IMR-90 (cell line): ENCODE measurements around the gene EMD. TPM values are rescaled to one million over a fixed set of nuclear protein-coding genes. Genes with fewer than 3 reads are reported as not detected.

Source experiments
- ATAC-seq: fragments of 200-7000 bp; cut with Tn5 transposase; 2 replicates; pipeline ENCODE4 v1.9.1; 2020; ENCODE audit warnings: low read depth, mild to moderate bottlenecking, moderate library complexity
- BruUV-seq: library from RNA; stranded (reverse); fragments of 400-500 nt; replicated peaks from 2 replicates; lab custom pipeline; 2021; lab: Mats Ljungman, UMichigan
- CTCF ChIA-PET: fragments of 300-600 bp; formaldehyde crosslinking; extraction: SDS; loops from one replicate; lab custom pipeline; 2021; ENCODE audit warnings: antibody characterized with exemption; lab: Yijun Ruan, JAX
- POLR2A ChIA-PET: fragments of 300-600 bp; sonication (Branson Sonifier 250); formaldehyde crosslinking; loops from one replicate; lab custom pipeline; 2022; ENCODE audit warnings: antibody characterized with exemption; ENCODE audit not compliant: unreplicated experiment; lab: Charles Lee
- DNase-seq: peaks from one replicate; pipeline ENCODE4 v3.0.0; 2013
- H2AFZ ChIP-seq: replicated peaks from 2 replicates; pipeline ENCODE3; 2013; ENCODE audit warnings: low read length, mild to moderate bottlenecking; ENCODE audit not compliant: poor library complexity
- H2AK5ac ChIP-seq: 2 replicates; pipeline ENCODE4 v1.6.1; 2013; ENCODE audit warnings: low read depth, low read length, inconsistent platforms
- H2AK9ac ChIP-seq: replicated peaks from 2 replicates; pipeline ENCODE3; 2013; ENCODE audit warnings: mild to moderate bottlenecking, low read depth, low read length, moderate library complexity; ENCODE audit not compliant: poor library complexity
- H2BK120ac ChIP-seq: 2 replicates; pipeline ENCODE4 v1.6.1; 2013; ENCODE audit warnings: low read depth, low read length, inconsistent platforms
- H2BK15ac ChIP-seq: 3 replicates; pipeline ENCODE4 v1.6.1; 2013; ENCODE audit warnings: low read depth, low read length, inconsistent platforms
- H2BK20ac ChIP-seq: 2 replicates; pipeline ENCODE4 v1.6.1; 2013; ENCODE audit warnings: low read depth, mild to moderate bottlenecking, inconsistent platforms, low read length, moderate library complexity
- H2BK5ac ChIP-seq: 2 replicates; pipeline ENCODE4 v1.6.1; 2013; ENCODE audit warnings: mild to moderate bottlenecking, low read depth, low read length, inconsistent platforms; ENCODE audit not compliant: poor library complexity, severe bottlenecking
- H3K14ac ChIP-seq: replicated peaks from 2 replicates; pipeline ENCODE4 v1.6.1; 2013; ENCODE audit warnings: low read depth, low read length, inconsistent platforms
- H3K18ac ChIP-seq: 2 replicates; pipeline ENCODE4 v1.6.1; 2013; ENCODE audit warnings: low read depth, low read length, control low read depth
- H3K23ac ChIP-seq: 2 replicates; pipeline ENCODE4 v1.6.1; 2013; ENCODE audit warnings: low read depth, low read length, inconsistent platforms
- H3K27ac ChIP-seq: 2 replicates; pipeline ENCODE4 v1.5.1; 2013; ENCODE audit warnings: mild to moderate bottlenecking, control low read depth, low read length; ENCODE audit not compliant: insufficient read depth
- H3K27me3 ChIP-seq: 2 replicates; pipeline ENCODE4 v1.6.1; 2013; ENCODE audit warnings: low read length; ENCODE audit not compliant: control insufficient read depth, insufficient read depth
- H3K36me3 ChIP-seq: 2 replicates; pipeline ENCODE4 v1.6.1; 2013; ENCODE audit warnings: low read length, mixed read lengths; ENCODE audit not compliant: control insufficient read depth, insufficient read depth
- H3K4ac ChIP-seq: 2 replicates; pipeline ENCODE4 v1.6.1; 2013; ENCODE audit warnings: low read depth, low read length, inconsistent platforms
- H3K4me1 ChIP-seq: 2 replicates; pipeline ENCODE4 v1.6.1; 2013; ENCODE audit warnings: low read length, mixed read lengths; ENCODE audit not compliant: control insufficient read depth, insufficient read depth
- H3K4me2 ChIP-seq: 2 replicates; pipeline ENCODE4 v1.6.1; 2013; ENCODE audit warnings: low read depth, mild to moderate bottlenecking, control low read depth, low read length, moderate library complexity
- H3K4me3 ChIP-seq: 2 replicates; pipeline ENCODE4 v1.5.1; 2013; ENCODE audit warnings: low read depth, mild to moderate bottlenecking, control low read depth, low read length, moderate library complexity; ENCODE audit not compliant: insufficient read depth
- H3K56ac ChIP-seq: 2 replicates; pipeline ENCODE4 v1.6.1; 2013; ENCODE audit warnings: low read length, inconsistent platforms; ENCODE audit not compliant: insufficient read depth; ENCODE audit errors: extremely low read depth
- H3K79me1 ChIP-seq, 2 experiments: 2 replicates each; pipeline ENCODE4 v1.6.1; 2013; ENCODE audit warnings: low read length in 2 of 2, inconsistent platforms in 1 of 2, low read depth in 1 of 2
- H3K9ac ChIP-seq: 2 replicates; pipeline ENCODE4 v1.6.1; 2013; ENCODE audit warnings: low read depth, low read length, control low read depth
- H3K9me1 ChIP-seq: 2 replicates; pipeline ENCODE4 v1.6.1; 2013; ENCODE audit warnings: low read length, inconsistent platforms; ENCODE audit not compliant: insufficient read depth
- H3K9me3 ChIP-seq: 2 replicates; pipeline ENCODE4 v1.6.1; 2013; ENCODE audit warnings: low read length; ENCODE audit not compliant: control insufficient read depth, insufficient read depth
- H4K20me1 ChIP-seq: 2 replicates; pipeline ENCODE4 v1.6.1; 2013; ENCODE audit warnings: low read length, inconsistent platforms; ENCODE audit not compliant: insufficient read depth
- H4K5ac ChIP-seq: 2 replicates; pipeline ENCODE4 v1.6.1; 2013; ENCODE audit warnings: mild to moderate bottlenecking, low read depth, low read length, control low read depth
- H4K8ac ChIP-seq, 2 experiments: 2 replicates each; pipeline ENCODE4 v1.6.1; 2013; ENCODE audit warnings: low read depth in 2 of 2, low read length in 2 of 2, control low read depth in 1 of 2, inconsistent platforms in 1 of 2
- H4K91ac ChIP-seq: 2 replicates; pipeline ENCODE4 v1.6.1; 2013; ENCODE audit warnings: low read depth, low read length, inconsistent platforms; ENCODE audit not compliant: insufficient read depth
- BHLHE40 ChIP-seq: fragments of 150-350 bp; IDR thresholded peaks from 2 replicates; pipeline ENCODE4 v1.6.1; 2016; ENCODE audit warnings: mild to moderate bottlenecking, low read depth, low read length
- NFE2L2 ChIP-seq: fragments of 150-350 bp; IDR thresholded peaks from 2 replicates; pipeline ENCODE4 v1.6.1; 2016; ENCODE audit warnings: low read depth, mild to moderate bottlenecking, low read length
- SMC3 ChIP-seq: fragments of 150-350 bp; IDR thresholded peaks from 2 replicates; pipeline ENCODE4 v1.6.1; 2016; ENCODE audit warnings: low read depth, mild to moderate bottlenecking, antibody characterized with exemption, low read length, moderate library complexity
- WGBS, 2 experiments: methylation state at CpG; one replicate each; pipeline versions ENCODE4 v1.1.5 to v1.1.7; 2013; ENCODE audit warnings: missing lambda C conversion rate in 2 of 2; ENCODE audit not compliant: insufficient read length in 1 of 2; ENCODE audit errors: extremely low coverage in 2 of 2; 5-methylcytosine and 5-hydroxymethylcytosine counted together
- dilution Hi-C: fragments of 300-500 bp; cut with HindIII; formaldehyde crosslinking; loops from one replicate; pipeline ENCODE4 v1.14.3; 2018; ENCODE audit warnings: low sequenced_read_pairs; ENCODE audit not compliant: unreplicated experiment
- in situ Hi-C: fragments of 300-500 bp; cut with MboI; formaldehyde crosslinking; loops from 3 replicates; pipeline ENCODE4 v1.14.3; 2019; ENCODE audit warnings: low sequenced_read_pairs, inconsistent platforms, mixed read lengths
- intact Hi-C: fragments of 100-400 bp; cut with micrococcal nuclease; formaldehyde crosslinking; loops from 2 replicates; pipeline ENCODE4 v1.10.0; 2022
- polyA plus RNA-seq, 3 experiments: library from polyadenylated mRNA; depleted of rRNA; stranded (reverse); fragments of >200 nt; gene quantifications; 2 replicates each; pipeline ENCODE4 v1.2.3, GENCODE V29; 2012; ENCODE audit warnings: low replicate concordance in 1 of 3
- total RNA-seq: library from RNA; depleted of rRNA; stranded (reverse); fragments of >200 nt; gene quantifications from 2 replicates; pipeline ENCODE4 v1.2.3, GENCODE V29; 2012

Gene EMD
- total and polyA plus RNA-seq, 2 of the 4 experiments (the other 2 are of a cell fraction): 9.9 to 80.6 TPM

- peak overlapping the region; percentile 25; the same call in 1 of the 2 replicates for H2BK20ac ChIP-seq
- peak overlapping the region; percentile 45 to 88; a peak in 2 of 4 replicates for H4K8ac ChIP-seq
- H3K9ac ChIP-seq: peak overlapping the region; percentile 90
- no peak for DNase-seq
- H3K36me3 ChIP-seq: peaks cover 5% of the 10 kb centered on the region
- TF ChIP-seq NFE2L2: no peak
- no peak for TF ChIP-seq SMC3
- TF ChIP-seq BHLHE40: no peak
- ChIA-PET CTCF (interaction anchor here (1.3 kb wide), 1 partner anchor 9 kb away, joined by 4 read pairs; no protein-coding TSS in a partner anchor), POLR2A (interaction anchor here (2.6 kb wide), 1 partner anchor 22 kb away, joined by 8 read pairs; no protein-coding TSS in a partner anchor)
- peak overlapping the region; percentile 72; the same call in 1 of the 2 replicates for H3K14ac ChIP-seq
- H2BK5ac ChIP-seq: peak overlapping the region; percentile 82
- no peak overlapping the region; the same call in 1 of the 2 replicates for H3K18ac ChIP-seq
- dilution Hi-C loops (no loop called here), intact Hi-C loops (no loop called here), in situ Hi-C loops (no loop called here)
- H3K79me1 ChIP-seq: peaks cover 0 to 15% of the 10 kb centered on the region in 2 experiments; a peak in 2 of 4 replicates
- H3K9me3 ChIP-seq: no peaks in the 10 kb centered on the region
- H4K5ac ChIP-seq: peak overlapping the region; percentile 73; the same call in 1 of the 2 replicates
- H3K4me2 ChIP-seq: peak overlapping the region; percentile 76; the same call in 1 of the 2 replicates
- WGBS, 2 experiments: 64% methylated on average over 3 of the region's 10 CpGs; no CpG with 5 or more reads in 1 of the 2 experiments
- H2BK15ac ChIP-seq: 0 out of 3 replicates have a peak overlapping the region, but pooled peaks have one; percentile 14
- H3K4me3 ChIP-seq: peak overlapping the region; percentile 36
- peak overlapping the region; percentile 82 for H2AK9ac ChIP-seq
- peaks cover 13% of the 10 kb centered on the region for H4K20me1 ChIP-seq
- peak overlapping the region; percentile 71 for H3K56ac ChIP-seq
- no peaks in the 10 kb centered on the region for H3K27me3 ChIP-seq
- H3K4ac ChIP-seq: peak overlapping the region; percentile 74
- H2AFZ ChIP-seq: peak overlapping the region; percentile 83
- H3K4me1 ChIP-seq: peaks cover 10% of the 10 kb centered on the region
- no TSS peak for BruUV-seq
- H4K91ac ChIP-seq: peak overlapping the region; percentile 91
- peak overlapping the region; percentile 92 for H3K27ac ChIP-seq
- peak overlapping the region; percentile 78 for H2AK5ac ChIP-seq
- 0 out of 2 replicates have a peak overlapping the region, but pooled peaks have one; percentile 38 for H3K23ac ChIP-seq
- peak overlapping the region; percentile 74; the same call in 1 of the 2 replicates for H2BK120ac ChIP-seq
- H3K9me1 ChIP-seq: 0 out of 2 replicates have a peak, but pooled peaks cover 5% of the 10 kb centered on the region
- no peak for ATAC-seq
These were observed 4.0 kb upstream of the EMD start for GRCh38 chrX:154375156-154375504.
